Stimulated activated CD4-positive, alpha-beta T cell treated with anti-CD3 and anti-CD28 coated beads, Interleukin-4, amount 100 ng/mL, for 24 hours (primary cell): ENCODE results near the gene CCDC33.
A peak's percentile ranks its signal among the peaks of the same experiment; 100 is the strongest.

Experiments used
- DNase-seq: peaks from one replicate; pipeline ENCODE4 v3.0.0-alpha.2; 2020

The CCDC33 gene

DNA sequence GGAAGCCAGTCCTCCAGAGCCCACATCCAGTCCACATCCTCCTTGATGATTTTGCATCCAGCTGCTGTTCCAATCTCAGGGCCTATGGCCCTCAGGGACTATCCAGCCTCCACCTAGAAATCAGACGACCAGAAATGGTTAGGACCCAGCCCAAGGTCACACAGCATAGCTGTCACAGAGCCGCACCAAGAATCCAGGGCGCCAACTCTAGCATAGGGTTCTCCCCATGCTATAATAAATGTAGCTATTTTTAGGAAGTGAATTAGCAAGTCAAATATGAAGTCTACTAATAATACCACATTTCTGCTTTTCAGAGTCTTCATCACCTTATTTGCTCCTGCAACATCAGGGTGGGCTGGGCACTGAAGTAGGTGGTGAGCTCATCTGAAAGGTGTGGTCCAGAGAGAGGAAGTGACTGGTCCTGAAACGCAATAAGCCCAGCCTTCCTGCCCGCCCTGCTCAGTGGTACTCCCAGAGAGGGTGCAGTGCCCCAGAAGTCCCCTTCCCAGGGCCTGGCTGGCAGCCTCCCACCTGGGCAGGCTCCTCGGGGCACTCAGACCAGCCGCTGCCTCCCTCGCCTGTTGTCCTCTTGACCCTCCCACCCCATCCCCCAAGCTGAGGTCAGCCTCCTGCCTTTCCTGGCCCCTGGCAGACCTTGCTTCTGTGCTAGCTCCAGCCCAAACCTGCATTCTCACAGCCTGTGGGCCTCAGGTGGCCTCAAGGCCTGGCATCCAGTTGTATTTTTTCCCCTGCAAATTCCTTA lies 148.9 kb downstream of the CCDC33 start:
- DNase-seq, result peak; percentile 73

DNA sequence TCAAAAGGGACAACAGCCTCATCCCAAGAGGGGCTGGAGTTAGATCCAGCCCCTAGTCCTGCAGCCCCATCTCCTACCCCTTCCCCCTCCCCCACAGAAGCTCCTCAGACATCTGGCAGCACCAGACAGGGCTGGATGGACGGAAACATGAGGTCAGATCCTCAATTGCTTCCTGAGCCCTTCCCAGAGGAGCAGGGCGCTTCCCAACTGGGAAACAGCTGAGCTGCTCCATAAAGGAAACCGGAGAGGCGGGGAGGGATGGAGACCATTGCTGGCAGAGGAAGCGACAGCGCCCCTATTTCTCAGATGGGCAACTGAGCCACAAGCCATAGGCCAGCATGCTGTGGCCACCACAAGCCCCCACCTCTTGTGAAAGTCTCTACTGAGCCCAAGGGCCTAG lies 149.6 kb downstream of the CCDC33 start:
- DNase-seq, result no peak
